GM12801 (cell line): ENCODE measurements around the gene RPAIN.

Source experiments
- CTCF ChIP-seq: IDR thresholded peaks from one replicate; pipeline ENCODE4 v1.5.1; 2011; ENCODE audit warnings: control low read depth; ENCODE audit not compliant: insufficient read length; ENCODE audit errors: extremely low read depth

The RPAIN gene

DNA sequence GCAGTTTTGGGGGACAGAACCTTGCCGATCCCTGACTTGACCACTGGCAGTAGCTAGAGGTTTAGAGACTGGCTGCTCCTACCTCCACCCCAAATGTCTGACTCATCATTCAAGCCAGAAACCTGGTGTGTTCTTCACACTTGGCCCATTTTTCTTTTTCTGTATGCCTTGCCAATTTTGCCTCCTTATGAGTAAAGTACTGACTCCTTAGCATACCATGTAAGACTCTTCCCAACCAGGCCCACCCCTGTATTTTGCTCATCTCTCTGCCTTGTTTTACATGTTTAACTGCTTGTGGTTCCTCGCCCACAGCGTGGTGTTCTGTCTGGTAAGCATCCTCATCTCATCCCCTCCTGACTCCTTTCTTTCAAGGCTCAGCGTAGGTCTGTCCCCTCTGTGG, 38.4 kb upstream of the RPAIN start:
- no peak for TF ChIP-seq CTCF

DNA sequence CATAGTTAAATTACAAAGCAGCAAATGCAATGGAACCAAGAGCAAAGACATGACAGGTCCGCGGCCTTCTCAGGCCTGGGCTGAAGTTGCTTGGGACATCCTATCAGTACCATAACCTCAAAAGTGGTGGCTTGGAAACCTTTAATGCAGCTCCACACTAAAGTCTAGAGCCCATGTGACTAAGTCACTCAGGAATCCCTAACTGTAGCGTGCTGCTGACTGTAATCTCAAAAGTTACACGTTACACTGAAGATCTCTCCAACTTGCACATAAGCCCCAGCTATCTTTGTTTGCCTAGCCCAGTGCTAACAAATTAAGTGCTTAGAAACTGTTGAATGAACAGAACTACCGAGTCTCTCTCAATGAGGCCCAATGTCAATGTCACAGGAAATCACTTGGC, 28.3 kb upstream of the RPAIN start:
- no peak for TF ChIP-seq CTCF

- TF ChIP-seq CTCF = no peak
Observed at GRCh38 chr17:5396612-5397011, 23.4 kb upstream of the RPAIN start.

DNA sequence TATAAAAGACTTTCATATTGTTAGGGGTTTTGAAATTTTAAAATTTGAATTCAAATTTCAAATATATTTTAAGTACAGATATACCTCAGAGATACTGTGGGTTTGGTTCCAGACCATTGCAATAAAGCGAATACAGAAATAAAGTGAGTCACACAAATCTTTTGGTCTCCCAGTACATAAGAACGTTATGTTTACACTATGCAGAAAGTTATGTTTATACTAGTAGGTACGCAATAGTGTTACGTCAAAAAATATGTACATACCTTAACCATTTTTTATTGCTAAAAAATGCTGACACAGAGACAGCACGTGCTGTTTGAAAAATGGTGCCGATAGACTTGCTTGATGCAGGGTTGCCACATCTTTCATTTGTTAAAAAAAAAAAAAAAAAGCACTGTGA, 20.2 kb upstream of the RPAIN start:
- TF ChIP-seq CTCF = no peak

GRCh38 chr17:5405400-5405799, 14.6 kb upstream of the RPAIN start:
- no peak for TF ChIP-seq CTCF

DNA sequence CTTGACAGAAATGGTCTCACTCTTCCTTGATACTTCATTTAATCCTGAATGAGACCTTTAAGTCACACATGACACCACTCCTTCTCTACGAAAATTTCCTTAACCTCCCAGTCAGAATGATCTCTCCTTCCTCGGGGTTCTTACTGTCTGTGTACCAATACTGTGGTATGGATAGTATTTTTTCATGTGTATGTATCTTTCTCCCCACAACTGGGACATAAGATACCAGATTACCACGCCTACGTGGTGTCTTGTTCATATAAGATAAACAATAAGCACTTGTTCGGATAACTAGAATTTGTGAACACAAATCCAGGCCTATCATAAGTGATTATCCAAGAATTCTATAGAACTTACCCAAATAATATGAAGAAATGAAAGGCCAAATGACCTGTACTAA, 11.8 kb upstream of the RPAIN start:
- no peak for TF ChIP-seq CTCF

DNA sequence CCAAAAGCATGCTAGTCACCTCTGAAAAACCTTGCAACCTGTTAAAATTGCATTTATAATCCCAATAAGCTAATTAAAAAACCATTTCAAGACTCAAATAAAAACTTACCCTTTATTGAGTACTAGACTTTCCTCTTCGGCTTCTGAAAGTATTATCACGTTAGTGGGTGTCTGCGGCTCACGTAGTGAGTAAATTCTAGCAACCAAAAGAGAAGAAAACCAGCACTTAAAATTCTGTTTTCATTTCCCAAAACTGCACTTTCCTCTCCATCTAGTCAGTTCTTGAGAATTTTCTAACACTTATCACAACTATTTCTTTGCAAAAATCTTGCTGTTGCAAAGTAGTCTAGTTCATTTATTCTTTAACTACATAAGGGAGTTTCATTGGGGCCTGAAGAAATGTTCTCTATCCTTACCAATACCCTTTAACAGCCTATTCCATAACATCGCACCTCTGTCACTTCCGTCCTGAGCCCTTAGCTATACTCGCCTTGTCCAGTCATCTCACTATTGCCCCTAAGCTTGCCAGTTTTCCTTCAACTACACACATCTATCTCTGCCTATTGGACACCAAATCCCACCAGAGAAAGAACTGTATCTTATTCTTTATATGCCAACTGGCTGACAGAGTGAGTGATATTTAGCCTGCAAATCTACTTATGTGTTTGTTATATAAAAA, 9.2 kb upstream of the RPAIN start:
- no peak for TF ChIP-seq CTCF
